MCF 10A (cell line): Measurements from ENCODE around the gene DCAF8L2. TPM values are rescaled to one million over a fixed set of nuclear protein-coding genes. Genes with fewer than 3 reads are reported as not detected.

ENCODE experiments used
- BruUV-seq: library from RNA; stranded (reverse); fragments of 400-500 nt; replicated peaks from 2 replicates; lab custom pipeline; 2021; lab: Mats Ljungman, UMichigan
- CTCF ChIA-PET: fragments of 300-600 bp; sonication (Branson Sonifier 250); formaldehyde crosslinking; extraction: SDS; loops from one replicate; lab custom pipeline; 2021; ENCODE audit warnings: antibody characterized with exemption, inconsistent platforms; lab: Yijun Ruan, JAX
- POLR2A ChIA-PET: fragments of 300-600, 350-650 bp; sonication (Branson Sonifier 250); formaldehyde crosslinking; extraction: SDS; loops from one replicate; lab custom pipeline; 2020; ENCODE audit warnings: antibody characterized with exemption, inconsistent platforms; lab: Yijun Ruan, JAX
- DNase-seq: peaks from one replicate; pipeline ENCODE4 v3.0.0-alpha.2; 2018; ENCODE audit not compliant: unreplicated experiment
- H3K27ac Mint-ChIP-seq: one replicate; pipeline ENCODE4 v1.8.0; 2022; ENCODE audit warnings: mild to moderate bottlenecking, low read depth, mixed read lengths; ENCODE audit not compliant: unreplicated experiment
- H3K27me3 Mint-ChIP-seq: one replicate; pipeline ENCODE4 v1.8.0; 2022; ENCODE audit warnings: mixed read lengths; ENCODE audit not compliant: insufficient read depth, unreplicated experiment
- H3K36me3 Mint-ChIP-seq: one replicate; pipeline ENCODE4 v1.8.0; 2022; ENCODE audit warnings: mild to moderate bottlenecking, moderate library complexity, mixed read lengths; ENCODE audit not compliant: insufficient read depth, unreplicated experiment
- H3K4me1 Mint-ChIP-seq: one replicate; pipeline ENCODE4 v1.8.0; 2022; ENCODE audit warnings: mixed read lengths; ENCODE audit not compliant: insufficient read depth, unreplicated experiment
- H3K4me3 Mint-ChIP-seq: one replicate; pipeline ENCODE4 v1.8.0; 2022; ENCODE audit warnings: mild to moderate bottlenecking, moderate library complexity, mixed read lengths; ENCODE audit not compliant: unreplicated experiment
- H3K9me3 Mint-ChIP-seq: one replicate; pipeline ENCODE4 v1.8.0; 2022; ENCODE audit warnings: mixed read lengths; ENCODE audit not compliant: unreplicated experiment
- CTCF ChIP-seq: fragments of 200-600 bp; IDR thresholded peaks from one replicate; pipeline ENCODE4 v1.8.0; 2022; ENCODE audit warnings: antibody characterized with exemption, mild to moderate bottlenecking; ENCODE audit not compliant: unreplicated experiment
- intact Hi-C: fragments of 100-400 bp; cut with micrococcal nuclease; formaldehyde crosslinking; loops from 2 replicates; pipeline ENCODE4 v1.14.1; 2022
- total RNA-seq: library from RNA; stranded (reverse); gene quantifications from 2 replicates; pipeline ENCODE4 v1.2.3, GENCODE V29; 2022

Gene DCAF8L2
- total RNA-seq, 1 experiment from 2014 or later = not detected

GRCh38 chrX:27694667-27695066 is 104.5 kb downstream of the DCAF8L2 start:
- intact Hi-C loops = no loop called here
- no peak for TF ChIP-seq CTCF
- no peaks in the 10 kb centered on the region for H3K4me1 Mint-ChIP-seq
- no peaks in the 10 kb centered on the region for H3K9me3 Mint-ChIP-seq
- no peaks in the 10 kb centered on the region for H3K36me3 Mint-ChIP-seq
- no peaks in the 10 kb centered on the region for H3K27me3 Mint-ChIP-seq
- POLR2A ChIA-PET = no interaction called here
- CTCF ChIA-PET = no interaction called here
- BruUV-seq = no TSS peak
- no peak for DNase-seq
- no peak overlapping the region for H3K27ac Mint-ChIP-seq
- no peak overlapping the region for H3K4me3 Mint-ChIP-seq

- H3K4me1 Mint-ChIP-seq = no peaks in the 10 kb centered on the region
- H3K27ac Mint-ChIP-seq = no peak overlapping the region
- no peak overlapping the region for H3K4me3 Mint-ChIP-seq
- ChIA-PET CTCF (no interaction called here), POLR2A (no interaction called here)
- H3K27me3 Mint-ChIP-seq = no peaks in the 10 kb centered on the region
- no TSS peak for BruUV-seq
- intact Hi-C loops = no loop called here
- no peak for TF ChIP-seq CTCF
- no peak for DNase-seq
- H3K36me3 Mint-ChIP-seq = no peaks in the 10 kb centered on the region
- peaks cover 8% of the 10 kb centered on the region for H3K9me3 Mint-ChIP-seq
These were observed 116.4 kb downstream of the DCAF8L2 start for GRCh38 chrX:27706526-27706925.

GRCh38 chrX:27715610-27716009 is 125.5 kb downstream of the DCAF8L2 start:
- BruUV-seq = no TSS peak
- intact Hi-C loops = no loop called here
- no peak for DNase-seq
- Mint-ChIP-seq H3K4me1 (no peaks in the 10 kb centered on the region), H3K27me3 (no peaks in the 10 kb centered on the region), H3K36me3 (no peaks in the 10 kb centered on the region), H3K4me3 (no peak overlapping the region), H3K27ac (no peak overlapping the region), H3K9me3 (peaks cover 13% of the 10 kb centered on the region)
- ChIA-PET CTCF (interaction anchor here (0.6 kb wide), 1 partner anchor 57 kb away, joined by 3 read pairs; no protein-coding TSS in a partner anchor), POLR2A (no interaction called here)
- no peak for TF ChIP-seq CTCF

GRCh38 chrX:27728291-27728690 is 138.1 kb downstream of the DCAF8L2 start:
- H3K9me3 Mint-ChIP-seq = no peaks in the 10 kb centered on the region

More at GRCh38 chrX:27728291-27728690, 138.1 kb downstream of the DCAF8L2 start:
- DNase-seq = peak; percentile 73
- Mint-ChIP-seq H3K4me3 (no peak overlapping the region), H3K27ac (peak overlapping the region; percentile 57), H3K4me1 (peaks cover 9% of the 10 kb centered on the region), H3K36me3 (no peaks in the 10 kb centered on the region), H3K27me3 (no peaks in the 10 kb centered on the region)
- intact Hi-C loops = no loop called here
- no peak for TF ChIP-seq CTCF
- ChIA-PET CTCF (no interaction called here), POLR2A (no interaction called here)
- BruUV-seq = no TSS peak
